Stomach smooth muscle (tissue), 2 donors: Measurements from ENCODE around the gene FBXO42.
"Not testable (repeated sequence)": the region's sequence is repeated elsewhere in the genome, so short reads cannot be mapped to it uniquely, and the experiment has no call there.

Source experiments
- H3K27ac ChIP-seq: one replicate; pipeline ENCODE4 v1.7.0; 2013; ENCODE audit warnings: mild to moderate bottlenecking, low read length, inconsistent platforms
- H3K27me3 ChIP-seq, 2 donors: one replicate each; pipeline ENCODE4 v1.7.0; 2013; ENCODE audit warnings: low read length in 2 of 2; ENCODE audit not compliant: insufficient read depth in 2 of 2, control insufficient read depth in 1 of 2
- H3K36me3 ChIP-seq, 2 donors: one replicate each; pipeline ENCODE4 v1.7.0; 2013; ENCODE audit warnings: low read length in 2 of 2; ENCODE audit not compliant: control insufficient read depth in 2 of 2, insufficient read depth in 2 of 2
- H3K4me1 ChIP-seq: one replicate; pipeline ENCODE4 v1.7.0; 2013; ENCODE audit warnings: low read length; ENCODE audit not compliant: control insufficient read depth, insufficient read depth
- H3K4me3 ChIP-seq, 2 donors: one replicate each; pipeline ENCODE4 v1.7.0; 2013; ENCODE audit warnings: low read length in 2 of 2
- H3K9ac ChIP-seq, 2 donors: one replicate each; pipeline ENCODE4 v1.7.0; 2013; ENCODE audit warnings: low read length in 2 of 2, mild to moderate bottlenecking in 1 of 2
- H3K9me3 ChIP-seq, 2 donors: one replicate each; pipeline ENCODE4 v1.7.0; 2013; ENCODE audit warnings: low read length in 2 of 2; ENCODE audit not compliant: control insufficient read depth in 2 of 2
- donor health status: healthy.
- donor health status: Pancreatic carcinoma.

FBXO42 gene

GRCh38 chr1:16248007-16248436, 104.3 kb downstream of the FBXO42 start:
- Histone ChIP-seq H3K27ac (peak overlapping the region; percentile 60), H3K36me3 (peaks cover 25 to 27% of the 10 kb centered on the region in 2 donors), H3K9me3 (no peaks in the 10 kb centered on the region), H3K9ac (no peak overlapping the region), H3K4me3 (no peak overlapping the region), H3K4me1 (peaks cover 45% of the 10 kb centered on the region), H3K27me3 (no peaks in the 10 kb centered on the region)

- Histone ChIP-seq H3K9ac (no peak overlapping the region), H3K9me3 (no peaks in the 10 kb centered on the region), H3K27ac (peak overlapping the region; percentile 60), H3K4me3 (no peak overlapping the region), H3K27me3 (no peaks in the 10 kb centered on the region), H3K36me3 (peaks cover 21 to 24% of the 10 kb centered on the region in 2 donors), H3K4me1 (peaks cover 45% of the 10 kb centered on the region)
Measured at GRCh38 chr1:16247441-16247840, 104.8 kb downstream of the FBXO42 start.

GRCh38 chr1:16246961-16247360, 105.3 kb downstream of the FBXO42 start:
- Histone ChIP-seq H3K36me3 (peaks cover 18 to 20% of the 10 kb centered on the region in 2 donors), H3K9ac (no peak overlapping the region), H3K9me3 (no peaks in the 10 kb centered on the region), H3K4me1 (peaks cover 45% of the 10 kb centered on the region), H3K4me3 (no peak overlapping the region), H3K27me3 (no peaks in the 10 kb centered on the region), H3K27ac (no peak overlapping the region)

- not testable (repeated sequence) for H3K9ac ChIP-seq, H3K4me3 ChIP-seq, H3K27me3 ChIP-seq, H3K9me3 ChIP-seq, H3K27ac ChIP-seq
- Histone ChIP-seq H3K4me1 (peaks cover 45% of the 10 kb centered on the region), H3K36me3 (peaks cover 13 to 14% of the 10 kb centered on the region in 2 donors)
Measured at GRCh38 chr1:16246239-16246638, 106.0 kb downstream of the FBXO42 start.

- Histone ChIP-seq H3K4me1 (peaks cover 40% of the 10 kb centered on the region), H3K27me3 (no peaks in the 10 kb centered on the region), H3K27ac (no peak overlapping the region), H3K36me3 (peaks cover 8% of the 10 kb centered on the region in 2 donors), H3K4me3 (no peak overlapping the region), H3K9me3 (no peaks in the 10 kb centered on the region), H3K9ac (no peak overlapping the region)
Measured at GRCh38 chr1:16245476-16246196, 106.6 kb downstream of the FBXO42 start.

GRCh38 chr1:16244650-16245285, 107.5 kb downstream of the FBXO42 start:
- Histone ChIP-seq H3K27ac (no peak overlapping the region), H3K9ac (no peak overlapping the region), H3K4me3 (no peak overlapping the region), H3K4me1 (peaks cover 35% of the 10 kb centered on the region), H3K36me3 (peaks cover 6 to 8% of the 10 kb centered on the region in 2 donors), H3K27me3 (no peaks in the 10 kb centered on the region), H3K9me3 (no peaks in the 10 kb centered on the region)

GRCh38 chr1:16243936-16244649, 108.2 kb downstream of the FBXO42 start:
- peak overlapping the region in 1 of 2 donors; percentile 58 for H3K9ac ChIP-seq
- H3K9me3 ChIP-seq: no peaks in the 10 kb centered on the region
- H3K27ac ChIP-seq: peak overlapping the region; percentile 41
- no peaks in the 10 kb centered on the region for H3K27me3 ChIP-seq
- H3K4me3 ChIP-seq: peak overlapping the region in 1 of 2 donors; percentile 52
- H3K4me1 ChIP-seq: peaks cover 30% of the 10 kb centered on the region
- peaks cover 6 to 8% of the 10 kb centered on the region in 2 donors for H3K36me3 ChIP-seq

- no peaks in the 10 kb centered on the region for H3K27me3 ChIP-seq
- peak overlapping the region in 1 of 2 donors; percentile 13 for H3K9ac ChIP-seq
- H3K4me3 ChIP-seq: no peak overlapping the region
- no peaks in the 10 kb centered on the region for H3K9me3 ChIP-seq
- no peak overlapping the region for H3K27ac ChIP-seq
- peaks cover 6 to 8% of the 10 kb centered on the region in 2 donors for H3K36me3 ChIP-seq
- H3K4me1 ChIP-seq: peaks cover 21% of the 10 kb centered on the region
Measured at GRCh38 chr1:16243215-16243610, 109.1 kb downstream of the FBXO42 start.

GRCh38 chr1:16242556-16243214, 109.6 kb downstream of the FBXO42 start:
- H3K36me3 ChIP-seq: peaks cover 6 to 8% of the 10 kb centered on the region in 2 donors
- no peaks in the 10 kb centered on the region for H3K9me3 ChIP-seq
- peak overlapping the region in 1 of 2 donors; percentile 13 for H3K9ac ChIP-seq
- no peak overlapping the region for H3K4me3 ChIP-seq
- no peak overlapping the region for H3K27ac ChIP-seq
- no peaks in the 10 kb centered on the region for H3K27me3 ChIP-seq
- H3K4me1 ChIP-seq: peaks cover 18% of the 10 kb centered on the region

GRCh38 chr1:16241221-16241708, 111.0 kb downstream of the FBXO42 start:
- H3K27me3 ChIP-seq: no peaks in the 10 kb centered on the region
- no peak overlapping the region for H3K4me3 ChIP-seq
- H3K9ac ChIP-seq: no peak overlapping the region
- H3K27ac ChIP-seq: no peak overlapping the region
- H3K4me1 ChIP-seq: peaks cover 23% of the 10 kb centered on the region
- peaks cover 0 to 4% of the 10 kb centered on the region in 2 donors for H3K36me3 ChIP-seq
- no peaks in the 10 kb centered on the region for H3K9me3 ChIP-seq
